Transverse colon (tissue), 4 donors: ENCODE data around the gene FGF7. TPM values are rescaled to one million over a fixed set of nuclear protein-coding genes. Genes with fewer than 3 reads are reported as not detected.
"Not testable (repeated sequence)": the region's sequence is repeated elsewhere in the genome, so short reads cannot be mapped to it uniquely, and the experiment has no call there.

Experiments used
- DNase-seq: peaks from one replicate; pipeline ENCODE4 v3.0.0-alpha.2; 2019
- H3K27ac ChIP-seq, 4 donors: fragments of 200-600 bp; sonication (generic); 2 replicates each; pipeline ENCODE4 v1.5.1; 2016 to 2018; ENCODE audit warnings: inconsistent platforms in 4 of 4
- H3K27me3 ChIP-seq: fragments of 200-600 bp; sonication (generic); 2 replicates; pipeline ENCODE4 v1.5.1; 2017; ENCODE audit warnings: inconsistent platforms
- H3K36me3 ChIP-seq, 4 donors: fragments of 200-600 bp; sonication (generic); 2 replicates each; pipeline ENCODE4 v1.5.1; 2017 to 2019; ENCODE audit warnings: inconsistent platforms in 4 of 4
- H3K4me1 ChIP-seq, 4 donors: fragments of 200-600 bp; sonication (generic); 2 replicates each; pipeline ENCODE4 v1.5.1; 2017 to 2020; ENCODE audit warnings: inconsistent platforms in 4 of 4
- H3K4me3 ChIP-seq, 4 donors: fragments of 200-600 bp; sonication (generic); 1 replicate in 1 of 4; 2 replicates in 3 of 4; pipeline versions ENCODE4 v1.5.1 to v1.6.1; 2017 to 2019; ENCODE audit warnings: inconsistent platforms in 4 of 4
- H3K9me3 ChIP-seq, 2 donors: fragments of 200-600 bp; sonication (generic); 2 replicates each; pipeline ENCODE4 v1.5.1; 2017 to 2019; ENCODE audit warnings: inconsistent platforms in 2 of 2
- EP300 ChIP-seq: sonication (generic); formaldehyde crosslinking; IDR thresholded peaks from one replicate; pipeline ENCODE4 v1.6.1; 2017; ENCODE audit warnings: antibody characterized with exemption, low read depth
- POLR2A ChIP-seq: fragments of 450-650 bp; IDR thresholded peaks from one replicate; pipeline ENCODE4 v1.6.1; 2016; ENCODE audit warnings: antibody characterized with exemption, mild to moderate bottlenecking, moderate library complexity
- POLR2AphosphoS5 ChIP-seq, 3 donors: sonication (generic); formaldehyde crosslinking; IDR thresholded peaks; one replicate each; pipeline ENCODE4 v1.6.1; 2016; ENCODE audit warnings: antibody characterized with exemption in 3 of 3
- WGBS, 2 donors: methylation state at CpG; one replicate each; pipeline ENCODE4 v1.1.5; 2018; ENCODE audit warnings: low coverage in 1 of 2; 5-methylcytosine and 5-hydroxymethylcytosine counted together
- in situ Hi-C, 4 donors: fragments of 200-750 bp; cut with MboI; loops; one replicate each; pipeline versions ENCODE4 v1.15.0 to v1.15.1; 2017; ENCODE audit warnings: low sequenced_read_pairs in 3 of 4, low pct_ligation_motif_present in 1 of 4, low pct_unique_long_range_greater_than_20kb in 1 of 4
- intact Hi-C: fragments of 100-400 bp; cut with DNase I; formaldehyde crosslinking; loops from one replicate; pipeline ENCODE4 v1.15.1; 2023; ENCODE audit warnings: low total_unique reads
- total RNA-seq, 4 donors: library from RNA; depleted of rRNA; stranded (reverse); fragments of >200 nt; gene quantifications; one replicate each; pipeline ENCODE4 v1.1.0, GENCODE V29; 2016
- TF ChIP-seq, protein P1 (sequence below), 5 experiments: fragments of 200-600 bp in 3 of 5; fragments of 450-650 bp in 2 of 5; sonication (generic) in 3 of 5; IDR thresholded peaks; 1 replicate in 2 of 5; 2 replicates in 3 of 5; pipeline ENCODE4 v1.5.1; 2016 to 2017; ENCODE audit warnings: antibody characterized with exemption in 5 of 5, inconsistent platforms in 3 of 5, mild to moderate bottlenecking in 2 of 5, moderate library complexity in 1 of 5

FGF7 gene
- total RNA-seq, 4 donors from 2014 or later: 11.2 to 18.6 (median 17.9) TPM

GRCh38 chr15:49506341-49506740, 83.3 kb downstream of the FGF7 start:
- Histone ChIP-seq H3K4me1 (no peaks in the 10 kb centered on the region), H3K27me3 (no peaks in the 10 kb centered on the region), H3K27ac (no peak overlapping the region), H3K4me3 (no peak overlapping the region), H3K36me3 (no peaks in the 10 kb centered on the region), H3K9me3 (no peaks in the 10 kb centered on the region)
- WGBS, 2 donors: 30 to 42% methylated on average over 1 of the region's 1 CpG
- in situ Hi-C loops: no loop called here
- intact Hi-C loops: no loop called here
- TF ChIP-seq, protein P1, sequence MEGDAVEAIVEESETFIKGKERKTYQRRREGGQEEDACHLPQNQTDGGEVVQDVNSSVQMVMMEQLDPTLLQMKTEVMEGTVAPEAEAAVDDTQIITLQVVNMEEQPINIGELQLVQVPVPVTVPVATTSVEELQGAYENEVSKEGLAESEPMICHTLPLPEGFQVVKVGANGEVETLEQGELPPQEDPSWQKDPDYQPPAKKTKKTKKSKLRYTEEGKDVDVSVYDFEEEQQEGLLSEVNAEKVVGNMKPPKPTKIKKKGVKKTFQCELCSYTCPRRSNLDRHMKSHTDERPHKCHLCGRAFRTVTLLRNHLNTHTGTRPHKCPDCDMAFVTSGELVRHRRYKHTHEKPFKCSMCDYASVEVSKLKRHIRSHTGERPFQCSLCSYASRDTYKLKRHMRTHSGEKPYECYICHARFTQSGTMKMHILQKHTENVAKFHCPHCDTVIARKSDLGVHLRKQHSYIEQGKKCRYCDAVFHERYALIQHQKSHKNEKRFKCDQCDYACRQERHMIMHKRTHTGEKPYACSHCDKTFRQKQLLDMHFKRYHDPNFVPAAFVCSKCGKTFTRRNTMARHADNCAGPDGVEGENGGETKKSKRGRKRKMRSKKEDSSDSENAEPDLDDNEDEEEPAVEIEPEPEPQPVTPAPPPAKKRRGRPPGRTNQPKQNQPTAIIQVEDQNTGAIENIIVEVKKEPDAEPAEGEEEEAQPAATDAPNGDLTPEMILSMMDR (IDR thresholded peaks at IDR 0.05): no peak
- TF ChIP-seq POLR2A: no peak
- no peak for TF ChIP-seq POLR2AphosphoS5 (IDR thresholded peaks at IDR 0.05)
- no peak for TF ChIP-seq EP300
- DNase-seq: no peak

DNA sequence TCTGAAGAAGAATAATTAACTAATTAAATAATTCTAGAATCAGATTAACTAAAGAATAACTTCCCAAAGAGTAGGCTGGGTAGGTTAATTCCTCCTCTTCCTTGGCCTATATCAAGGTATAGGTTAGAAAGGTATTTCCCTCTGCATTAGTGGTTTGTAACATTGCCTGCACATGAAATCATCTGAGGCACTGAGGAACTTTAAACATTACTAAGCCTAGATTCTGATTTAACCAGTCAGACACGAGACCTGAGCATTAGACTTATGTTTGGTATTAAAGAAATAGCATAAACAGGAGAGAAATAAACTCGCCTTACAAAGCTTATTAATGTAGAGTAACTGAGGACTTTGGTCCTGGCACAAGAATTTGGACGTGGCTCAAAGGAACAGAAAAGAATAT, 84.2 kb downstream of the FGF7 start:
- WGBS, 2 donors: 50 to 52% methylated on average over 3 of the region's 3 CpGs
- intact Hi-C loops (no loop called here), in situ Hi-C loops (no loop called here)

GRCh38 chr15:49512739-49513138, 89.7 kb downstream of the FGF7 start:
- H3K4me1 ChIP-seq, intact Hi-C loops, H3K36me3 ChIP-seq, DNase-seq, H3K27me3 ChIP-seq, in situ Hi-C loops, H3K27ac ChIP-seq, H3K4me3 ChIP-seq, H3K9me3 ChIP-seq: not testable (repeated sequence)
- 90% methylated on average over 4 of the region's 4 CpGs for WGBS, 2 donors

More for the DNA sequence above, 84.2 kb downstream of the FGF7 start:
- TF ChIP-seq, protein P1 (IDR thresholded peaks at IDR 0.05): no peak
- TF ChIP-seq POLR2A (no peak), EP300 (no peak), POLR2AphosphoS5 (IDR thresholded peaks at IDR 0.05) (no peak)
- Histone ChIP-seq H3K4me3 (no peak overlapping the region), H3K27me3 (no peaks in the 10 kb centered on the region), H3K4me1 (no peaks in the 10 kb centered on the region), H3K36me3 (no peaks in the 10 kb centered on the region), H3K9me3 (no peaks in the 10 kb centered on the region), H3K27ac (no peak overlapping the region)
- DNase-seq: no peak

DNA sequence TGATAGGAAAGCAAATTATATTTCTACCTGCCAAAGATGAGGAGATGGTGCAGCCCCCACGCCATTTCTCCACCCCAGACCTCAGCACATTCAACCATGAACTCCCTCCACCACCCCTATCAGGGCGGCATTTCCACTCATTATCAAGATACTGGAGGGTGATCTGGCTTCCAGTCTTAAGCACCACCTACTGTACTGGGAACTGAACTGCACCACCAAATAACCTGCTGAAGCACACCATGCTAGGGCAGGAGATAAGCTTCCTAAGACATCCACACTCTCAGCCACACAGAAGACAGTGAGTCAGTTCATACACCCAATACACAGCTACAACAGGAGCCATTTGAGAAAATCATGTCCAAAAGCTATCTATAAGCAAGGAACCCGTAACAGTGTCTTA, 98.8 kb downstream of the FGF7 start:
- in situ Hi-C loops (no loop called here), intact Hi-C loops (no loop called here)
- WGBS, 2 donors: 75 to 100% methylated on average over 1 to 3 of the region's 3 CpGs
- H3K27ac ChIP-seq: no peak overlapping the region
- H3K9me3 ChIP-seq: peaks cover 0 to 4% of the 10 kb centered on the region in 2 donors
- DNase-seq: no peak
- H3K36me3 ChIP-seq: no peaks in the 10 kb centered on the region
- H3K27me3 ChIP-seq: no peaks in the 10 kb centered on the region
- no peak for TF ChIP-seq POLR2A
- TF ChIP-seq, protein P1 (IDR thresholded peaks at IDR 0.05): no peak
- TF ChIP-seq POLR2AphosphoS5 (IDR thresholded peaks at IDR 0.05): no peak
- TF ChIP-seq EP300: no peak
- no peak overlapping the region for H3K4me3 ChIP-seq
- no peaks in the 10 kb centered on the region for H3K4me1 ChIP-seq

GRCh38 chr15:49528289-49528688, 105.2 kb downstream of the FGF7 start:
- DNase-seq: no peak
- 63 to 64% methylated on average over 4 of the region's 4 CpGs for WGBS, 2 donors
- intact Hi-C loops (no loop called here), in situ Hi-C loops (no loop called here)
- Histone ChIP-seq H3K4me3 (no peak overlapping the region), H3K27me3 (no peaks in the 10 kb centered on the region), H3K9me3 (no peaks in the 10 kb centered on the region), H3K27ac (no peak overlapping the region), H3K4me1 (no peaks in the 10 kb centered on the region), H3K36me3 (no peaks in the 10 kb centered on the region)
- no peak for TF ChIP-seq EP300
- TF ChIP-seq, protein P1 (IDR thresholded peaks at IDR 0.05): no peak
- no peak for TF ChIP-seq POLR2AphosphoS5 (IDR thresholded peaks at IDR 0.05)
